ENCODE measurements around the gene MICAL3.

- TF ChIP-seq CTCF (IDR thresholded peaks at IDR 0.05) = no peak
- TF ChIP-seq POLR2A (IDR thresholded peaks at IDR 0.05) = no peak
Observed at GRCh38 chr22:17789379-17790200, 234.8 kb downstream of the MICAL3 start.
